ENCODE data around the gene FTO. TPM values are rescaled to one million over a fixed set of nuclear protein-coding genes. Genes with fewer than 3 reads are reported as not detected.

FTO gene
- total RNA-seq, 6 experiments from 2014 or later: 93.7 to 107 (median 105) TPM

GRCh38 chr16:53878216-53878615 is 174.3 kb downstream of the FTO start:
- no peak for TF ChIP-seq CTCF (IDR thresholded peaks at IDR 0.05)

GRCh38 chr16:53881371-53881770 is 177.4 kb downstream of the FTO start:
- Mint-ChIP-seq H3K27me3 (ENCODE audit: insufficient read depth) (no peaks in the 10 kb centered on the region; the same call in none of the 2 replicates), H3K4me3 (no peak overlapping the region), H3K36me3 (ENCODE audit: low read depth) (peaks cover 33% of the 10 kb centered on the region), H3K27ac (peak overlapping the region; percentile 82), H3K4me1 (ENCODE audit: low read depth) (peaks cover 14% of the 10 kb centered on the region), H3K9me3 (no peaks in the 10 kb centered on the region)
- peak; percentile 77 for DNase-seq
- TF ChIP-seq CTCF (IDR thresholded peaks at IDR 0.05): no peak

More at GRCh38 chr16:53878216-53878615, 174.3 kb downstream of the FTO start:
- no peak for DNase-seq
- H3K27me3 Mint-ChIP-seq (ENCODE audit: insufficient read depth): no peaks in the 10 kb centered on the region; the same call in none of the 2 replicates
- no peak overlapping the region for H3K4me3 Mint-ChIP-seq
- no peak overlapping the region for H3K27ac Mint-ChIP-seq
- H3K4me1 Mint-ChIP-seq (ENCODE audit: low read depth): peaks cover 14% of the 10 kb centered on the region
- H3K36me3 Mint-ChIP-seq (ENCODE audit: low read depth): peaks cover 20% of the 10 kb centered on the region
- no peaks in the 10 kb centered on the region for H3K9me3 Mint-ChIP-seq

GRCh38 chr16:53882310-53882709 is 178.4 kb downstream of the FTO start:
- H3K4me1 Mint-ChIP-seq (ENCODE audit: low read depth): peaks cover 14% of the 10 kb centered on the region
- no peaks in the 10 kb centered on the region for H3K9me3 Mint-ChIP-seq
- DNase-seq: no peak
- no peak overlapping the region for H3K27ac Mint-ChIP-seq
- peak; percentile 27; the same call in 1 of the 2 replicates for TF ChIP-seq CTCF (IDR thresholded peaks at IDR 0.05)
- H3K4me3 Mint-ChIP-seq: no peak overlapping the region
- peaks cover 42% of the 10 kb centered on the region for H3K36me3 Mint-ChIP-seq (ENCODE audit: low read depth)
- no peaks in the 10 kb centered on the region; the same call in none of the 2 replicates for H3K27me3 Mint-ChIP-seq (ENCODE audit: insufficient read depth)

- peaks cover 47% of the 10 kb centered on the region for H3K36me3 Mint-ChIP-seq (ENCODE audit: low read depth)
- DNase-seq: no peak
- H3K27ac Mint-ChIP-seq: no peak overlapping the region
- H3K27me3 Mint-ChIP-seq (ENCODE audit: insufficient read depth): no peaks in the 10 kb centered on the region; the same call in none of the 2 replicates
- peaks cover 14% of the 10 kb centered on the region for H3K4me1 Mint-ChIP-seq (ENCODE audit: low read depth)
- TF ChIP-seq CTCF (IDR thresholded peaks at IDR 0.05): no peak
- no peaks in the 10 kb centered on the region for H3K9me3 Mint-ChIP-seq
- H3K4me3 Mint-ChIP-seq: no peak overlapping the region
Measured at GRCh38 chr16:53884748-53885147, 180.8 kb downstream of the FTO start.

GRCh38 chr16:53886482-53887378 is 182.8 kb downstream of the FTO start:
- no peak overlapping the region for H3K27ac Mint-ChIP-seq
- peaks cover 41% of the 10 kb centered on the region for H3K36me3 Mint-ChIP-seq (ENCODE audit: low read depth)
- no peak for DNase-seq
- peaks cover 13% of the 10 kb centered on the region for H3K4me1 Mint-ChIP-seq (ENCODE audit: low read depth)
- no peak for TF ChIP-seq CTCF (IDR thresholded peaks at IDR 0.05)
- H3K27me3 Mint-ChIP-seq (ENCODE audit: insufficient read depth): no peaks in the 10 kb centered on the region; the same call in none of the 2 replicates
- no peaks in the 10 kb centered on the region for H3K9me3 Mint-ChIP-seq
- no peak overlapping the region for H3K4me3 Mint-ChIP-seq

Measured in HFFc6 (cell line).